Eye (tissue), 1 donor: Measurements from ENCODE around the gene ARHGAP10.

ENCODE experiments used
- DNase-seq: peaks from one replicate; pipeline ENCODE4 v3.0.0-alpha.2; 2015

ARHGAP10 gene

DNA sequence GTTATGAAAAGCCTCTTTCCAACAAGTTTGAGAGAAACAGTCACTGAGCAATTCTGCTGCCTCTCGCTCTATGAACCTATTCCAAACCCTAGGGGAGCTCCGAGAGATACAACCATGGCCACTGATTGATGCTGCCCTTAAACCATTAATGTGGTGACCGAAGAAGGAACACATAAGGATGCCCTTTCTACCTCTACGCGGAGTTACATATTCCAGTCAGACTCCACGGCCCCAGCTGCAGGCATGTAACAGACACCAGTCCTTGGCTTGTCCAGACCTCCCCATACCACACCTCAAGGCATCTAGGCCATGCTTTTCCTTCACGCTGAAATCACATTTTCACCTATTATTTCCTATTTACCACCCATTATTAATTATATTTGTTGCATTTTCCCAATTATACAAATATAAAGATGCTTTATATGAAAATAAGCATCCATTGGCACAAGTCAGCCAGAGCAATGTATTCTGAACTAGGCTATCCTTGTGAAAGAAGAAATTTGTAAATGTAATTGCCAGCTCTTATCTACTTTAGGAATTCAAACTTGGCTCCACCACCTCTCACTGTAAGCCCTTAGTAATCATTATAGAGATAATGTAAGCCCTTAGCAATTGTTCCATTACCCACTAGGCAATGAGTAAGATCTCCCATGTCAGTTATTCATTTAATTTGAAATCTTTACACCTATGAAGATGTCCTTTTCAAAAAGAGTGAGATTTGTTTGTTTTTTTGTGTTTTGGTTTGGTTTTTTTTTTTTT is 371.9 kb downstream of the ARHGAP10 start:
- DNase-seq, result no peak

DNA sequence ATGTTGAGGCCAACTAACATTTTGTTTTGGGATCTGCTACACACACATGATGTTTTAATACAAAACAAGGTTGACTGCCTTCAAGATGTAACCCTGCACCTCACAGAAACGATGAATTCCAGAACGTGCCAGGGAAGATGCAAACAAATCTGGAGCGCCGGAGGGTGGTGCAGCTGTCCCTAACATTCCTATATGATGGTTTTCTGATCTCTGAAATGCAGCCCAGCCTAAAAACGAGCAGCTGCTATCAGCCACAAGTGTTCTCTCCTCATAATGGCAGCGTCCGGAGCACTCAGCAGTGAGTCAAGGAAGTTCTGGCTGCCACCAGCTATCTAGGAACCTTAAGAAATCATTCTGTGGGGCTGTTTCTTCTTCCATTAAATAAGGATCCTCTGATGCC is 376.9 kb downstream of the ARHGAP10 start:
- DNase-seq, result no peak

GRCh38 chr4:148109216-148109615 is 377.3 kb downstream of the ARHGAP10 start:
- no peak for DNase-seq

- DNase-seq, result no peak
Observed at GRCh38 chr4:148110169-148110568, 378.3 kb downstream of the ARHGAP10 start.

DNA sequence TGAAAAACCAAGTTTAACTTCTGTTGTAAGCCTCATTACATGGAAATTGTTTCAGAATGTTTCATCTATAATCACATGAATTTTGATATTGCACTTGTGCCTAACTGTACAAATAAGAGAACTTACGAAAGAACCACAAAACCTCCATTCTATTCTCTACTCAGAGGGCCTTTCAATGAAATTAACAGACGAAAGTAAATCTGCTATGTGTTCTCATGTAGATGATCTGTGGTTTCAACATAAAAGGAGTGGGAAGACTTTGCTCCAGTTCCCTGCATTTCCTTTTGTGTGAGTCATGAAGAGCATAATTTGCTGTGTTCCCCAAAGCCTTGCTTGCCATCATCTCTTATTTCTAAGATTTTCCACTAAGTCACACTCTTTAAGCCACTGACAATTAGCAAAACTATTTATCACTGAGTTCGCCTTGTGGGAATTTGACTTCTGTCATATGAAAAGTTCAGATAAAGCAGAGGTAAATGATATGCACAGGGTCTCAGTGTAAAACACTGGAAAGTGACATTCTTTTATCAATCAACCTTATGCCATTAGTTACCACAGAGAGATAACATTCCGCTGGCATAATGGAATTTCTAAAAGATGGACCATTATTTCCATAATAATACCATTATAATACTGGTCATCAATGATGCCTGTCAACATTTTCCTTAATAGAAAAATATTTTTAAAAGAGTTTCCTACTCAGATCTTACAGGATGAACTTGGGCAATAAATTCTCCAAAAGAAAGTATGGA is 380.5 kb downstream of the ARHGAP10 start:
- no peak for DNase-seq

DNA sequence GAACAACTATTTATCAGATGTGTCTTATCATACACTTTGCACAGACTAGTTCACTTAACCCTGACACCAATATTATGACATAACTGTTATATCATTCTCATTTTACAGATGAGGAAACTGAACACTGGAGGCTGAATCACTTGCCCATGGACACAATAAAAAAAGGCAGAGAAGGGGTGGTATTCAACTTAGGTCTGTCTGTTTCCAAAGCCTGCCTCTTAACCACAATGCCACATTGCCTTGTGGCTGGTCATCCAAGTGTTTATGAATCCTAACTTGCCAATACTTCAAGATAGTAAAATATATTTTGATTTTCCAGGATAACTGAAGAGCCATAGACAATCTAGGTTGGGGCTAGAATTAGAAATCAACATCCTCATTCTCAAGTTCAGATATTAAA is 382.5 kb downstream of the ARHGAP10 start:
- DNase-seq, result no peak

- DNase-seq, result peak; percentile 88
Observed at GRCh38 chr4:148116264-148116663, 384.4 kb downstream of the ARHGAP10 start.

GRCh38 chr4:148116969-148117368 is 385.1 kb downstream of the ARHGAP10 start:
- DNase-seq, result no peak

DNA sequence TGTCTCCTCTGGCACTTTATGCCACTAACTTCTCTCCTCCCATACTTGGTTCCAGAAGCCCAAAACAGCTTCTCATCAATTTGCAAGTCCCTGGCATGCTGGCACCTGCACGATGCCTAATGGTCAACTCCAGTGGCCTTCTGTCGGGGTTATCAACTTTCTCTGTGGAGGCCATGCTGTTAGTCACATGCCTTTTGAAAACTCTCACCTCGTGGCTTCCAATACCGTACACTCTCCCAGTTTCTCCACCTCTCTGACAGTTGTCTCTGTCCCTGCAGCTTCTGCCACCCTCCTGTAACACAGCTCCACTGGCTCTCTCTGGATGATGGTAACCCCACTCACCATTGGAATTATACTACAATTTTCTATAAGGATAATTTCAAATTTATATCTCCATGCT is 386.3 kb downstream of the ARHGAP10 start:
- DNase-seq, result no peak

- no peak for DNase-seq
Observed at GRCh38 chr4:148118633-148119032, 386.7 kb downstream of the ARHGAP10 start.

DNA sequence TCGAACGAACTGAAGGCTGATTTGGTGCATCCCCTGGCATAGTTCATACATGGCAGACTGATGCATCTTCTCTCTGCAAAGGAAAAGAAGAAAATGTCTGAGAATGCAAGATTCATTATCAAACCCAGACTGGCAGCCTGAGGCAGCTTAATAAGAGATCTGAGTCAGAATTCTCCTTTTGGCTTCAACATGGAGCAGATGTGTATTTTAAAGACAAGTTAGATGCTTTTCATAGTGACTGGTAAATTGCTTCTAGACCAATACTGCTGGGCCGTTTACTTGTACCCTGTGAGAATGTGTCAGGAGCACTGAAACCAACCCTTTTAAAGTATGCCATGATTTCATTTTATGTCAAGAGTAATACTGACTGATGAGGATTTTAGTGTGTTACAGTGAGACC is 388.3 kb downstream of the ARHGAP10 start:
- DNase-seq, result no peak
